Naive thymus-derived CD4-positive, alpha-beta T cell (primary cell): ENCODE data around the gene GSTT2B. TPM values are rescaled to one million over a fixed set of nuclear protein-coding genes. Genes with fewer than 3 reads are reported as not detected.
A peak's percentile ranks its signal among the peaks of the same experiment; 100 is the strongest.

ENCODE experiments used
- ATAC-seq: fragments of 150-1000 bp; cut with Tn5 transposase; 2 replicates; pipeline ENCODE4 v1.10.0; 2021; ENCODE audit warnings: mild to moderate bottlenecking, moderate library complexity
- CTCF ChIA-PET: fragments of 350-600 bp; sonication (Branson Sonifier 250); formaldehyde crosslinking; loops from one replicate; lab custom pipeline; 2021; ENCODE audit warnings: antibody characterized with exemption; lab: Charles Lee
- POLR2A ChIA-PET: fragments of 350-600 bp; sonication (Branson Sonifier 250); formaldehyde crosslinking; loops from one replicate; lab custom pipeline; 2021; ENCODE audit warnings: antibody characterized with exemption, inconsistent platforms; lab: Charles Lee
- DNase-seq, 9 donors: peaks; one replicate each; pipeline versions ENCODE4 v3.0.0 to v3.0.0-alpha.2; 2020 to 2022; ENCODE audit warnings: mixed read lengths in 1 of 9
- H3K27ac ChIP-seq: one replicate; pipeline ENCODE4 v1.7.0; 2013; ENCODE audit warnings: mild to moderate bottlenecking, low read depth, low read length, moderate library complexity
- H3K27me3 ChIP-seq, 2 donors: one replicate each; pipeline ENCODE4 v1.7.0; 2013; ENCODE audit warnings: low read length in 2 of 2, mild to moderate bottlenecking in 2 of 2, moderate library complexity in 2 of 2; ENCODE audit not compliant: control insufficient read depth in 2 of 2, insufficient read depth in 2 of 2
- H3K36me3 ChIP-seq, 3 experiments: 1 replicate in 2 of 3; 2 replicates in 1 of 3; pipeline ENCODE4 v1.7.0; 2013; ENCODE audit warnings: low read length in 3 of 3, mild to moderate bottlenecking in 3 of 3, moderate library complexity in 1 of 3; ENCODE audit not compliant: insufficient read depth in 3 of 3, control insufficient read depth in 2 of 3
- H3K4me1 ChIP-seq, 2 donors: one replicate each; pipeline ENCODE4 v1.7.0; 2013; ENCODE audit warnings: low read length in 2 of 2, mild to moderate bottlenecking in 2 of 2, moderate library complexity in 1 of 2; ENCODE audit not compliant: control insufficient read depth in 2 of 2, insufficient read depth in 2 of 2
- H3K4me3 ChIP-seq: 2 replicates; pipeline ENCODE4 v1.7.0; 2013; ENCODE audit warnings: mild to moderate bottlenecking, low read length
- H3K9me3 ChIP-seq, 3 experiments: 1 replicate in 2 of 3; 2 replicates in 1 of 3; pipeline ENCODE4 v1.7.0; 2013; ENCODE audit warnings: low read length in 3 of 3; ENCODE audit not compliant: control insufficient read depth in 2 of 3
- H3K27ac Mint-ChIP-seq, 9 donors: one replicate each; pipeline ENCODE4 v1.8.0; 2020 to 2022; ENCODE audit warnings: mixed read lengths in 9 of 9, mild to moderate bottlenecking in 8 of 9, moderate library complexity in 5 of 9, inconsistent platforms in 2 of 9
- H3K27me3 Mint-ChIP-seq, 5 donors: one replicate each; pipeline ENCODE4 v1.8.0; 2021 to 2022; ENCODE audit warnings: mixed read lengths in 5 of 5, mild to moderate bottlenecking in 1 of 5
- H3K36me3 Mint-ChIP-seq, 5 donors: one replicate each; pipeline ENCODE4 v1.8.0; 2020 to 2022; ENCODE audit warnings: mixed read lengths in 5 of 5, mild to moderate bottlenecking in 3 of 5, inconsistent platforms in 1 of 5
- H3K4me1 Mint-ChIP-seq, 7 donors: one replicate each; pipeline ENCODE4 v1.8.0; 2020 to 2022; ENCODE audit warnings: mixed read lengths in 7 of 7, mild to moderate bottlenecking in 3 of 7, inconsistent platforms in 1 of 7
- H3K4me3 Mint-ChIP-seq, 10 donors: one replicate each; pipeline ENCODE4 v1.8.0; 2020 to 2022; ENCODE audit warnings: mild to moderate bottlenecking in 10 of 10, mixed read lengths in 10 of 10, moderate library complexity in 6 of 10, inconsistent platforms in 2 of 10
- H3K9me3 Mint-ChIP-seq, 11 donors: one replicate each; pipeline ENCODE4 v1.8.0; 2020 to 2022; ENCODE audit warnings: mixed read lengths in 11 of 11, mild to moderate bottlenecking in 4 of 11, inconsistent platforms in 1 of 11, moderate library complexity in 1 of 11
- intact Hi-C, 2 donors: fragments of 100-400 bp; cut with micrococcal nuclease; formaldehyde crosslinking; loops; one replicate each; pipeline ENCODE4 v1.15.1; 2023
- polyA plus RNA-seq, 2 donors: library from polyadenylated mRNA; unstranded; fragments of 300-500 nt; fragmentation: Illumina TruSeq; gene quantifications; one replicate each; pipeline ENCODE4 v1.2.3, GENCODE V29; 2021
- total RNA-seq, 6 experiments: library from RNA in 5 of 6; stranded (reverse) in 5 of 6; gene quantifications; 1 replicate in 5 of 6; 2 replicates in 1 of 6; pipeline ENCODE4 v1.2.3 and lab custom pipeline; 2021 to 2026

GSTT2B gene
- total and polyA plus RNA-seq, 7 experiments from 2014 or later: not detected

GRCh38 chr22:23915290-23915689 lies 45.7 kb downstream of the GSTT2B start:
- Mint-ChIP-seq H3K36me3 (peaks cover 0 to 4% (median 0%) of the 10 kb centered on the region in 5 donors), H3K4me3 (no peak overlapping the region), H3K9me3 (peaks cover 0 to 4% (median 0%) of the 10 kb centered on the region in 11 donors), H3K4me1 (peaks cover 7 to 34% (median 16%) of the 10 kb centered on the region in 7 donors), H3K27me3 (no peaks in the 10 kb centered on the region), H3K27ac (peak overlapping the region in 4 of 9 donors; percentile 37 to 99 (median 96))
- intact Hi-C loops: loop anchor here in 1 of 2 donors (2.0 kb wide), 1 partner anchor 58 kb away; the partner anchor contains the start of gene SLC2A11
- no peak overlapping the region for H3K4me3 ChIP-seq
- POLR2A ChIA-PET: no interaction called here
- CTCF ChIA-PET: interaction anchor here (1.0 kb wide), 1 partner anchor 13 kb away, joined by 3 read pairs; no protein-coding TSS in a partner anchor
- H3K4me1 ChIP-seq: peaks cover 0 to 7% of the 10 kb centered on the region in 2 donors
- H3K27ac ChIP-seq: no peak overlapping the region
- DNase-seq (no peak), ATAC-seq (no peak)
- H3K36me3 ChIP-seq: no peaks in the 10 kb centered on the region
- no peaks in the 10 kb centered on the region for H3K9me3 ChIP-seq
- H3K27me3 ChIP-seq: no peaks in the 10 kb centered on the region

- Histone ChIP-seq H3K36me3 (no peaks in the 10 kb centered on the region), H3K4me1 (peaks cover 0 to 7% of the 10 kb centered on the region in 2 donors), H3K27ac (peak overlapping the region; percentile 78), H3K4me3 (peak overlapping the region; percentile 83), H3K9me3 (no peaks in the 10 kb centered on the region), H3K27me3 (no peaks in the 10 kb centered on the region)
- DNase-seq (peak; percentile 94 to 100 (median 97)), ATAC-seq (peak; percentile 100)
- CTCF ChIA-PET: interaction anchor here (0.6 kb wide), 3 partner anchors 19 to 329 kb away, joined by 3 to 4 read pairs (median 3); partner anchors contain the start of gene MIF
- POLR2A ChIA-PET: interaction anchor here (0.6 to 6.2 kb wide), 12 partner anchors 13 to 327 kb away, joined by 3 to 67 read pairs (median 4); partner anchors contain the start of genes CABIN1, MIF, SLC2A11 and SMARCB1
- intact Hi-C loops: loop anchor here (1.0 to 5.0 kb wide), 7 partner anchors 20 to 641 kb away; partner anchors contain the start of genes MIF (in 2 of the 2), DERL3 (in 1 of the 2), GUCD1 (in 1 of the 2) and SLC2A11 (in 1 of the 2)
- Mint-ChIP-seq H3K4me3 (peak overlapping the region; percentile 84 to 97 (median 93)), H3K27me3 (peaks cover 0 to under 1% (median 0%) of the 10 kb centered on the region in 5 donors), H3K4me1 (peaks cover 7 to 34% (median 16%) of the 10 kb centered on the region in 7 donors), H3K27ac (peak overlapping the region; percentile 89 to 99 (median 98)), H3K36me3 (peaks cover 0 to 2% (median 0%) of the 10 kb centered on the region in 5 donors), H3K9me3 (peaks cover 0 to 4% (median 0%) of the 10 kb centered on the region in 11 donors)
Measured at GRCh38 chr22:23913661-23914353, 47.2 kb downstream of the GSTT2B start.

GRCh38 chr22:23913306-23913660 lies 47.7 kb downstream of the GSTT2B start:
- H3K9me3 Mint-ChIP-seq: peaks cover 0 to 4% (median 0%) of the 10 kb centered on the region in 11 donors
- peaks cover 7 to 34% (median 16%) of the 10 kb centered on the region in 7 donors for H3K4me1 Mint-ChIP-seq
- POLR2A ChIA-PET: interaction anchor here (0.6 to 6.2 kb wide), 12 partner anchors 10 to 328 kb away, joined by 3 to 67 read pairs (median 4); partner anchors contain the start of genes CABIN1, MIF, SLC2A11 and SMARCB1
- intact Hi-C loops: loop anchor here in 1 of 2 donors (5.0 kb wide), 1 partner anchor 196 kb away; no protein-coding TSS in a partner anchor
- DNase-seq (peak in 1 of 9 donors; percentile 8), ATAC-seq (no peak)
- peaks cover 0 to 2% (median 0%) of the 10 kb centered on the region in 5 donors for H3K36me3 Mint-ChIP-seq
- CTCF ChIA-PET: interaction anchor here (0.6 kb wide), 1 partner anchor 25 kb away, joined by 4 read pairs; no protein-coding TSS in a partner anchor
- Histone ChIP-seq H3K36me3 (no peaks in the 10 kb centered on the region), H3K4me3 (peak overlapping the region; percentile 83), H3K27me3 (no peaks in the 10 kb centered on the region), H3K9me3 (no peaks in the 10 kb centered on the region), H3K4me1 (peaks cover 0 to 7% of the 10 kb centered on the region in 2 donors), H3K27ac (peak overlapping the region; percentile 78)
- peak overlapping the region; percentile 84 to 97 (median 93) for H3K4me3 Mint-ChIP-seq
- peaks cover 0 to 6% (median 0%) of the 10 kb centered on the region in 5 donors for H3K27me3 Mint-ChIP-seq
- peak overlapping the region; percentile 89 to 99 (median 98) for H3K27ac Mint-ChIP-seq

GRCh38 chr22:23912293-23912903 lies 48.6 kb downstream of the GSTT2B start:
- DNase-seq (no peak), ATAC-seq (no peak)
- H3K36me3 ChIP-seq: no peaks in the 10 kb centered on the region
- no peaks in the 10 kb centered on the region for H3K27me3 ChIP-seq
- peaks cover 0 to 7% of the 10 kb centered on the region in 2 donors for H3K4me1 ChIP-seq
- ChIA-PET CTCF (no interaction called here), POLR2A (interaction anchor here (1.1 to 6.2 kb wide), 7 partner anchors 11 to 219 kb away, joined by 4 to 67 read pairs (median 5); partner anchors contain the start of genes MIF, SLC2A11 and SMARCB1)
- H3K4me3 ChIP-seq: no peak overlapping the region
- peak overlapping the region in 4 of 10 donors; percentile 22 to 94 (median 32) for H3K4me3 Mint-ChIP-seq
- peaks cover 7 to 34% (median 16%) of the 10 kb centered on the region in 7 donors for H3K4me1 Mint-ChIP-seq
- H3K27me3 Mint-ChIP-seq: peaks cover 0 to 6% (median 0%) of the 10 kb centered on the region in 5 donors
- peaks cover 0 to 4% (median 0%) of the 10 kb centered on the region in 11 donors for H3K9me3 Mint-ChIP-seq
- intact Hi-C loops: loop anchor here in 1 of 2 donors (5.0 kb wide), 1 partner anchor 195 kb away; no protein-coding TSS in a partner anchor
- peak overlapping the region; percentile 78 for H3K27ac ChIP-seq
- H3K27ac Mint-ChIP-seq: peak overlapping the region in 6 of 9 donors; percentile 11 to 99 (median 74)
- peaks cover 0 to 2% (median 0%) of the 10 kb centered on the region in 5 donors for H3K36me3 Mint-ChIP-seq
- H3K9me3 ChIP-seq: no peaks in the 10 kb centered on the region

- H3K4me3 ChIP-seq: no peak overlapping the region
- ChIA-PET POLR2A (interaction anchor here (1.0 to 6.2 kb wide), 4 partner anchors 10 to 218 kb away, joined by 3 to 67 read pairs (median 4); partner anchors contain the start of gene MIF), CTCF (no interaction called here)
- ATAC-seq (no peak), DNase-seq (no peak)
- H3K36me3 ChIP-seq: no peaks in the 10 kb centered on the region
- peaks cover 0 to 4% (median 0%) of the 10 kb centered on the region in 11 donors for H3K9me3 Mint-ChIP-seq
- H3K4me3 Mint-ChIP-seq: peak overlapping the region in 1 of 10 donors; percentile 31
- H3K36me3 Mint-ChIP-seq: peaks cover 0 to 2% (median 0%) of the 10 kb centered on the region in 5 donors
- peaks cover 7 to 34% (median 16%) of the 10 kb centered on the region in 7 donors for H3K4me1 Mint-ChIP-seq
- H3K27ac ChIP-seq: no peak overlapping the region
- peak overlapping the region in 2 of 9 donors; percentile 49 to 74 for H3K27ac Mint-ChIP-seq
- no peaks in the 10 kb centered on the region for H3K9me3 ChIP-seq
- peaks cover 0 to 7% of the 10 kb centered on the region in 2 donors for H3K4me1 ChIP-seq
- peaks cover 0 to 8% (median 0%) of the 10 kb centered on the region in 5 donors for H3K27me3 Mint-ChIP-seq
- intact Hi-C loops: loop anchor here in 1 of 2 donors (5.0 kb wide), 1 partner anchor 194 kb away; no protein-coding TSS in a partner anchor
- H3K27me3 ChIP-seq: no peaks in the 10 kb centered on the region
Measured at GRCh38 chr22:23911318-23911980, 49.5 kb downstream of the GSTT2B start.
